ENCODE results near the gene USP37.

Gene USP37

GRCh38 chr2:218438596-218438995, 129.6 kb downstream of the USP37 start:
- Histone ChIP-seq H3K9me3 (ENCODE audit: control insufficient read depth, low read length) (no peaks in the 10 kb centered on the region), H3K4me3 (ENCODE audit: low read length) (no peak overlapping the region), H3K36me3 (ENCODE audit: control insufficient read depth, insufficient read depth, low read length, severe bottlenecking) (no peaks in the 10 kb centered on the region), H3K9ac (ENCODE audit: low read length) (no peak overlapping the region), H3K27me3 (replicated peaks; ENCODE audit: control insufficient read depth, insufficient read depth, low read length) (peaks cover 6% of the 10 kb centered on the region), H3K4me1 (ENCODE audit: control insufficient read depth, insufficient read depth, low read length) (no peaks in the 10 kb centered on the region)
- no peak for DNase-seq (ENCODE audit: low read depth)

- Histone ChIP-seq H3K9ac (ENCODE audit: low read length) (no peak overlapping the region), H3K9me3 (ENCODE audit: control insufficient read depth, low read length) (no peaks in the 10 kb centered on the region), H3K36me3 (ENCODE audit: control insufficient read depth, insufficient read depth, low read length, severe bottlenecking) (no peaks in the 10 kb centered on the region), H3K27me3 (replicated peaks; ENCODE audit: control insufficient read depth, insufficient read depth, low read length) (peaks cover 6% of the 10 kb centered on the region), H3K4me1 (ENCODE audit: control insufficient read depth, insufficient read depth, low read length) (no peaks in the 10 kb centered on the region), H3K4me3 (ENCODE audit: low read length) (no peak overlapping the region)
- DNase-seq (ENCODE audit: low read depth), result no peak
These were observed 130.2 kb downstream of the USP37 start for GRCh38 chr2:218437969-218438368.

GRCh38 chr2:218436992-218437391, 131.2 kb downstream of the USP37 start:
- Histone ChIP-seq H3K27me3 (replicated peaks; ENCODE audit: control insufficient read depth, insufficient read depth, low read length) (peaks cover 15% of the 10 kb centered on the region), H3K4me3 (ENCODE audit: low read length) (no peak overlapping the region)

DNA sequence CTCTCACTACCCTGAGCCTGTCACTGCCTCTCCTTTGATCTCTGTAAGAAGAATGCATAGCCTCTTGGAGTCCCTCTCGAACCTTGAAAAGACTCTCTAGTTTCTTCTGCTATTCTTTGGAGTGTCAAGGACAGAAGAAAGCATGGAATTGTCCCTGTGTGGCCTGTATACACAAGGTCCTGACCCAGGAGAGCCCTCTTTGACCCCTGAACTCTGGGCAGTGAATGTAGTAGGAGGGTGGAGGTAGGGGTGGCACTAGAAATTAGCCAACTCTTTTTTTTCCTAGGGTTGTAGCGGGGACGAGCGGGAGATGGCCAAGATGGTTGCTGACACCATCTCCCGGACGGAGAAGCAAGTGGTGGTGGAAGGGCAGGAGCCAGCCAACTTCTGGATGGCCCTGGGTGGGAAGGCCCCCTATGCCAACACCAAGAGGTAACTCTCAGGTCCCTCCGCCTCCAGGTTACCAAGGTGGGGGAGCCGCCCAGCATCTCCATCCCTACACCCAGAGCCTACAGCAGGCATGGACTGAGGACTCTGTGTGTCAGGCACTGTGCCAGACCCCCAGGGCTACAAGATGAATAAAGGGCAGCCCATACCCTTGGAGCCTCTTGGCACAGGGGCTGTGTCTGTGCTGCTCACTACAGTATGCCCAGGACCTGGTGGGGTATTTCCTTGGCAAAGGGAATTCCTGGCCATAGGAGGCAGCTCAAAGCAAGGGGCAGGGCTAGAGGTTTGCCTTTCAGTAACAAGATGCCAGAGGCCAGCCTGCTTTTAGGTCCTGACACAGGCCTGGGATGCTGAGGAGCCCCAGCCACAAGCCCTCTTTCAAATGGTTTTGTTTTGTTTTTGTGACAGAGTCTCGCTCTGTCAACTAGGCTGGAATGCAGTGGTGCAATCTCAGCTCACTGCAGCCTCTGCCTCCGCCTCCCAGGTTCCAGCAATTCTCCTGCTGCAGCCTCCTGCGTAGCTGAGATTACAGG, 132.9 kb downstream of the USP37 start:
- H3K9me3 ChIP-seq (ENCODE audit: control insufficient read depth, low read length), result no peaks in the 10 kb centered on the region
- H3K4me1 ChIP-seq (ENCODE audit: control insufficient read depth, insufficient read depth, low read length), result no peaks in the 10 kb centered on the region
- H3K9ac ChIP-seq (ENCODE audit: low read length), result no peak overlapping the region
- H3K27me3 ChIP-seq (replicated peaks; ENCODE audit: control insufficient read depth, insufficient read depth, low read length), result peaks cover 26% of the 10 kb centered on the region
- H3K4me3 ChIP-seq (ENCODE audit: low read length), result no peak overlapping the region
- DNase-seq (ENCODE audit: low read depth), result no peak
- no peaks in the 10 kb centered on the region for H3K36me3 ChIP-seq (ENCODE audit: control insufficient read depth, insufficient read depth, low read length, severe bottlenecking)

More at GRCh38 chr2:218436992-218437391, 131.2 kb downstream of the USP37 start:
- DNase-seq (ENCODE audit: low read depth), result no peak
- H3K36me3 ChIP-seq (ENCODE audit: control insufficient read depth, insufficient read depth, low read length, severe bottlenecking), result no peaks in the 10 kb centered on the region
- H3K9me3 ChIP-seq (ENCODE audit: control insufficient read depth, low read length), result no peaks in the 10 kb centered on the region
- H3K4me1 ChIP-seq (ENCODE audit: control insufficient read depth, insufficient read depth, low read length), result no peaks in the 10 kb centered on the region
- H3K9ac ChIP-seq (ENCODE audit: low read length), result no peak overlapping the region

DNA sequence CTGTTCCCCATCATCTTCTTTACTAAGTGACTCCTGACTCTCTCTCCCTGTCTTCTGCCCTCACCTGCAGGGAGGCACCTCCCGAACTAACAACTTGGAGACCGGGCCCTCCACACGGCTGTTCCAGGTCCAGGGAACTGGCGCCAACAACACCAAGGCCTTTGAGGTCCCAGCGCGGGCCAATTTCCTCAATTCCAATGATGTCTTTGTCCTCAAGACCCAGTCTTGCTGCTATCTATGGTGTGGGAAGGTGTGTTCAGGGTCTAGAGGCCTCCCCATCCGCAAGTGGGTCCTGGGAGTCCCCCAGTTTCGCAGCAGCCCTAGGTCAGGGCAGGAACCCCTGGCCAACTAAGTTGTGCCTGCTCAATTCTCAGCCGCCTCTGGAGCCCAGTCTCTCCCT, 133.7 kb downstream of the USP37 start:
- Histone ChIP-seq H3K9ac (ENCODE audit: low read length) (no peak overlapping the region), H3K9me3 (ENCODE audit: control insufficient read depth, low read length) (no peaks in the 10 kb centered on the region), H3K36me3 (ENCODE audit: control insufficient read depth, insufficient read depth, low read length, severe bottlenecking) (no peaks in the 10 kb centered on the region), H3K4me3 (ENCODE audit: low read length) (no peak overlapping the region), H3K27me3 (replicated peaks; ENCODE audit: control insufficient read depth, insufficient read depth, low read length) (peaks cover 34% of the 10 kb centered on the region), H3K4me1 (ENCODE audit: control insufficient read depth, insufficient read depth, low read length) (no peaks in the 10 kb centered on the region)
- DNase-seq (ENCODE audit: low read depth), result no peak

DNA sequence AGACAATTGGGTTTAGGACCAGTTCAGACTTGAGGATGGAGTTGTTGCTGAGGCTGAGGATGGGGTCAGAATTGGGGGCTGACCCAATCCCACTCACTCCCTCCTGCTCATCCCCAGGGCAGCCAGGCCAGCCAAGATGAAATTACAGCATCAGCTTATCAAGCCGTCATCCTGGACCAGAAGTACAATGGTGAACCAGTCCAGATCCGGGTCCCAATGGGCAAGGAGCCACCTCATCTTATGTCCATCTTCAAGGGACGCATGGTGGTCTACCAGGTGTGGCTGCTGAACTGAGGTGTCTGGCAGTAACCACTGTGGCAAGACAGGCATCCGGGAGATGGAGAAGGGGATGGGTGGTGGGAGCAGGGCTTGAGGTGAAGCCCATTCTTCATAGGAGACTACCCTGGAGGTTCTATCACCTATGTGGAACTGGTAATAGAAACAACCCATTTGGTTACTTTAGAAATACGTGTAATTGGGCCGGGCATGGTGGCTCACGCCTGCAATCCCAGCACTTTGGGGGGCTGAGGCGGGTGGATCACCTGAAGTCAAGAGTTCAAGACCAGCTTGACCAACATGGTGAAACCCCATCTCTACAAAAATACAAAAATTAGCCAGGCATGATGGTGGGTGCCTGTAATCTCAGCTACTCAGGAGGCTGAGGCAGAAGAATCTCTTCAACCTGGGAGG, 135.3 kb downstream of the USP37 start:
- no peaks in the 10 kb centered on the region for H3K4me1 ChIP-seq (ENCODE audit: control insufficient read depth, insufficient read depth, low read length)
- H3K4me3 ChIP-seq (ENCODE audit: low read length), result no peak overlapping the region
- H3K9me3 ChIP-seq (ENCODE audit: control insufficient read depth, low read length), result no peaks in the 10 kb centered on the region
- no peaks in the 10 kb centered on the region for H3K36me3 ChIP-seq (ENCODE audit: control insufficient read depth, insufficient read depth, low read length, severe bottlenecking)
- H3K27me3 ChIP-seq (replicated peaks; ENCODE audit: control insufficient read depth, insufficient read depth, low read length), result peaks cover 38% of the 10 kb centered on the region
- DNase-seq (ENCODE audit: low read depth), result no peak
- no peak overlapping the region for H3K9ac ChIP-seq (ENCODE audit: low read length)

GRCh38 chr2:218431878-218432277, 136.3 kb downstream of the USP37 start:
- Histone ChIP-seq H3K36me3 (ENCODE audit: control insufficient read depth, insufficient read depth, low read length, severe bottlenecking) (no peaks in the 10 kb centered on the region), H3K4me3 (ENCODE audit: low read length) (no peak overlapping the region), H3K27me3 (replicated peaks; ENCODE audit: control insufficient read depth, insufficient read depth, low read length) (peaks cover 38% of the 10 kb centered on the region), H3K9ac (ENCODE audit: low read length) (no peak overlapping the region), H3K4me1 (ENCODE audit: control insufficient read depth, insufficient read depth, low read length) (no peaks in the 10 kb centered on the region), H3K9me3 (ENCODE audit: control insufficient read depth, low read length) (no peaks in the 10 kb centered on the region)
- no peak for DNase-seq (ENCODE audit: low read depth)

DNA sequence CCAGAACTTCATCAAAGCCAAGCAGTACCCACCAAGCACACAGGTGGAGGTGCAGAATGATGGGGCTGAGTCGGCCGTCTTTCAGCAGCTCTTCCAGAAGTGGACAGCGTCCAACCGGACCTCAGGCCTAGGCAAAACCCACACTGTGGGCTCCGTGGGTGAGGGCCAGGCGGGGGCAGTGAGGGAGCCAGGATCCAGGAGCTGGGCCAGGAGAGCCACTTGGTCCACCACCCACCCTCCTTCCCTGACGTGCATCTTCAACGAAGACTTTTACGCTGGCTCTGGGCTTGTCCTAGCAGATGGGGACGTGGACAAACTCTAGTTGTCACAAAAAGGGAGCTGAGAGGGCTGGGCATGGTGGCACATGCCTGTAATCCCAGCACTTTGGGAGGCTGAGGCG, 137.4 kb downstream of the USP37 start:
- no peak overlapping the region for H3K4me3 ChIP-seq (ENCODE audit: low read length)
- no peak overlapping the region for H3K9ac ChIP-seq (ENCODE audit: low read length)
- DNase-seq (ENCODE audit: low read depth), result no peak
- H3K4me1 ChIP-seq (ENCODE audit: control insufficient read depth, insufficient read depth, low read length), result no peaks in the 10 kb centered on the region
- no peaks in the 10 kb centered on the region for H3K9me3 ChIP-seq (ENCODE audit: control insufficient read depth, low read length)
- H3K27me3 ChIP-seq (replicated peaks; ENCODE audit: control insufficient read depth, insufficient read depth, low read length), result peaks cover 38% of the 10 kb centered on the region
- H3K36me3 ChIP-seq (ENCODE audit: control insufficient read depth, insufficient read depth, low read length, severe bottlenecking), result no peaks in the 10 kb centered on the region

DNA sequence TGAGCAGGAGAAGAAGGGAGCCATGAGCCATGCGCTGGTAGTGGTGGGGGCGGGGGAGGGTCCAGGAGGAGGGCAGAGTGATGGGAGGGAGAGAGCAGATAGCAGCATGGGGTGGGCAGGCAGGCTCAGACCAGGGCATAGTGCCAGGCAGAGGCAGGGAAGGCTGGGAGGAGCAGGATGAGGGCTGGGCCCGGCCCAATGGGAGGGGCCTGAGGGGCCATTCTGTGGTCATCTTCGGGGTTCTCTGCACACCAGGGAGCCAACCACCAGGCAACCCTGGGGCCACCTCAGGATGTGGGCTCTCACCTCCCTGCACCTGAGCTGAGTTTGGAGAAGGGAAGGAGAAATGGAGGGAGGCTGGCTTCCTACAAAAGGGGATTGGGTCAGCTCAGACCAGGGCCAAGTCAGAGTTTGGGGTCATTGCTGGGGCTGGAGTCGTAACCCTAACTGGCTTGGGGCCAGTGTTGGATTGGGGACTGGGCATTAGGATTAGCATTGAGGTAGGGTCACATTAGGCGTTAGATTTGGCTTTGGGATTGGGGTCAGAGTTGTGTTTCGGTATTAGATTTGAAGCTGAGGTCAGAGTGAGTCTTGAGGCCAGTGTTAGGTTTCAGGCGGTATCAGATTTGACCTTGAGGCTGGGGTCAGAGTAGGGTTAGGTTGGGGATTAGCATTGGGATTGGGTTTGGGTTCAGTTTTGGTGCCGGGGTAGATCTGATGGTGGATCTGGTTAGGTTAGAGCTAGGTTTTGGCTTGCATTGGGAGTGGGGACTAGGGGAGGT, 138.0 kb downstream of the USP37 start:
- no peak for DNase-seq (ENCODE audit: low read depth)
- Histone ChIP-seq H3K4me1 (ENCODE audit: control insufficient read depth, insufficient read depth, low read length) (no peaks in the 10 kb centered on the region), H3K9ac (ENCODE audit: low read length) (no peak overlapping the region), H3K9me3 (ENCODE audit: control insufficient read depth, low read length) (no peaks in the 10 kb centered on the region), H3K36me3 (ENCODE audit: control insufficient read depth, insufficient read depth, low read length, severe bottlenecking) (no peaks in the 10 kb centered on the region), H3K4me3 (ENCODE audit: low read length) (no peak overlapping the region), H3K27me3 (replicated peaks; ENCODE audit: control insufficient read depth, insufficient read depth, low read length) (peaks cover 38% of the 10 kb centered on the region)

DNA sequence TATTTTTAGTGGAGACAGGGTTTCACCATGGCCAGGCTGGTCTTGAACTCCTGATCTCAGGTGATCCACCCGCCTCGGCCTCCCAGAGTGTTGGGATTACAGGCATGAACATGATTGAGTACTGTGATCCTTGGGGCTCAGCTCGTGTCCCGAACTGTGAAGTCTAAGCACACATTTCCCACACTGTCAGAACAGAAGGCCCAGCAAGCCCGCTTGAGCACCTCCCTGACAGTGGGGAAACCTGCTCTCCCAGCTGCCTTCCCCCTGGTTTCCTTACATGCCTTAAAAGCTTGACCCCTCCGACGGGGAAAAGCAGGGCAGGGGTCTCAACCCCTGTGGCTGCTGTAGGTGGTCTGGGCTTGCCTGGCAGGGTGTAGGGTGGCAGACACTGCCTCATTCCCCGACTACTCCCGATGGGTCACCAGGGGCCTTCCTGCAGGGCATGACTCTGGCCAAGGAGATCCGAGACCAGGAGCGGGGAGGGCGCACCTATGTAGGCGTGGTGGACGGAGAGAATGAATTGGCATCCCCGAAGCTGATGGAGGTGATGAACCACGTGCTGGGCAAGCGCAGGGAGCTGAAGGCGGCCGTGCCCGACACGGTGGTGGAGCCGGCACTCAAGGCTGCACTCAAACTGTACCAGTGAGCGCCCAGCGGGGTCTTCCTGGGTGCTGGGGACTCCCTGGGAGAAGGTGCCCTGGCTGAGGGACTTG, 139.1 kb downstream of the USP37 start:
- no peaks in the 10 kb centered on the region for H3K36me3 ChIP-seq (ENCODE audit: control insufficient read depth, insufficient read depth, low read length, severe bottlenecking)
- no peaks in the 10 kb centered on the region for H3K4me1 ChIP-seq (ENCODE audit: control insufficient read depth, insufficient read depth, low read length)
- no peaks in the 10 kb centered on the region for H3K9me3 ChIP-seq (ENCODE audit: control insufficient read depth, low read length)
- DNase-seq (ENCODE audit: low read depth), result no peak
- peaks cover 32% of the 10 kb centered on the region for H3K27me3 ChIP-seq (replicated peaks; ENCODE audit: control insufficient read depth, insufficient read depth, low read length)
- H3K9ac ChIP-seq (ENCODE audit: low read length), result no peak overlapping the region
- H3K4me3 ChIP-seq (ENCODE audit: low read length), result no peak overlapping the region
